ENCODE results near the gene PEDS1. TPM values are rescaled to one million over a fixed set of nuclear protein-coding genes. Genes with fewer than 3 reads are reported as not detected.

The PEDS1 gene
- total RNA-seq, 2 donors from 2014 or later: 21.2 to 34.3 TPM

GRCh38 chr20:50195524-50196120 lies 42.1 kb upstream of the PEDS1 start:
- no peak for DNase-seq (ENCODE audit: low spot score)
- ATAC-seq (ENCODE audit: insufficient number of reproducible peaks, low FRiP score, low read depth): no peak
- H3K4me1 ChIP-seq (ENCODE audit: control insufficient read depth in 1 of 2, low read depth in 2 of 2): peaks cover 15 to 22% of the 10 kb centered on the region in 2 donors
- H3K9me3 ChIP-seq: no peaks in the 10 kb centered on the region
- no peaks in the 10 kb centered on the region for H3K27me3 ChIP-seq (replicated peaks; ENCODE audit: insufficient read depth)
- H3K4me3 ChIP-seq: no peak overlapping the region
- peaks cover 15% of the 10 kb centered on the region for H3K36me3 ChIP-seq
- H3K27ac ChIP-seq: no peak overlapping the region
- no peak for TF ChIP-seq CTCF (IDR thresholded peaks at IDR 0.05)

GRCh38 chr20:50194831-50195523 lies 41.5 kb upstream of the PEDS1 start:
- no peak for DNase-seq (ENCODE audit: low spot score)

GRCh38 chr20:50194422-50194830 lies 40.9 kb upstream of the PEDS1 start:
- H3K36me3 ChIP-seq: peaks cover 15% of the 10 kb centered on the region
- H3K9me3 ChIP-seq: no peaks in the 10 kb centered on the region
- ATAC-seq (ENCODE audit: insufficient number of reproducible peaks, low FRiP score, low read depth) (no peak), DNase-seq (ENCODE audit: low spot score) (no peak)
- peak overlapping the region; percentile 93 to 99 for H3K27ac ChIP-seq
- peak overlapping the region; percentile 79 for H3K4me3 ChIP-seq
- peaks cover 15 to 29% of the 10 kb centered on the region in 2 donors for H3K4me1 ChIP-seq (ENCODE audit: control insufficient read depth in 1 of 2, low read depth in 2 of 2)
- no peaks in the 10 kb centered on the region for H3K27me3 ChIP-seq (replicated peaks; ENCODE audit: insufficient read depth)
- no peak for TF ChIP-seq CTCF (IDR thresholded peaks at IDR 0.05)

More at GRCh38 chr20:50194831-50195523, 41.5 kb upstream of the PEDS1 start:
- Histone ChIP-seq H3K27ac (peak overlapping the region; percentile 93 to 99), H3K4me3 (peak overlapping the region; percentile 79), H3K27me3 (replicated peaks; ENCODE audit: insufficient read depth) (no peaks in the 10 kb centered on the region), H3K36me3 (peaks cover 15% of the 10 kb centered on the region), H3K4me1 (ENCODE audit: control insufficient read depth in 1 of 2, low read depth in 2 of 2) (peaks cover 15 to 25% of the 10 kb centered on the region in 2 donors), H3K9me3 (no peaks in the 10 kb centered on the region)
- TF ChIP-seq CTCF (IDR thresholded peaks at IDR 0.05): no peak
- no peak for ATAC-seq (ENCODE audit: insufficient number of reproducible peaks, low FRiP score, low read depth)

- Histone ChIP-seq H3K9me3 (no peaks in the 10 kb centered on the region), H3K27ac (peak overlapping the region; percentile 93 to 99), H3K27me3 (replicated peaks; ENCODE audit: insufficient read depth) (no peaks in the 10 kb centered on the region), H3K4me3 (peak overlapping the region; percentile 79), H3K4me1 (ENCODE audit: control insufficient read depth in 1 of 2, low read depth in 2 of 2) (peaks cover 15 to 29% of the 10 kb centered on the region in 2 donors), H3K36me3 (peaks cover 15% of the 10 kb centered on the region)
- no peak for TF ChIP-seq CTCF (IDR thresholded peaks at IDR 0.05)
- DNase-seq (ENCODE audit: low spot score): no peak
- no peak for ATAC-seq (ENCODE audit: insufficient number of reproducible peaks, low FRiP score, low read depth)
These were observed 40.4 kb upstream of the PEDS1 start for GRCh38 chr20:50193836-50194421.

- no peak for TF ChIP-seq CTCF (IDR thresholded peaks at IDR 0.05)
- peaks cover 15 to 29% of the 10 kb centered on the region in 2 donors for H3K4me1 ChIP-seq (ENCODE audit: control insufficient read depth in 1 of 2, low read depth in 2 of 2)
- ATAC-seq (ENCODE audit: insufficient number of reproducible peaks, low FRiP score, low read depth) (no peak), DNase-seq (ENCODE audit: low spot score) (no peak)
- no peaks in the 10 kb centered on the region for H3K9me3 ChIP-seq
- H3K27ac ChIP-seq: peak overlapping the region; percentile 93 to 99
- peaks cover 15% of the 10 kb centered on the region for H3K36me3 ChIP-seq
- peak overlapping the region; percentile 79 for H3K4me3 ChIP-seq
- H3K27me3 ChIP-seq (replicated peaks; ENCODE audit: insufficient read depth): no peaks in the 10 kb centered on the region
These were observed 39.8 kb upstream of the PEDS1 start for GRCh38 chr20:50193199-50193835.
